RPMI7951 (cell line): ENCODE results near the gene PIP4K2B. TPM values are rescaled to one million over a fixed set of nuclear protein-coding genes. Genes with fewer than 3 reads are reported as not detected.
"Not testable (repeated sequence)": the region's sequence is repeated elsewhere in the genome, so short reads cannot be mapped to it uniquely, and the experiment has no call there.

Experiments
- DNase-seq: peaks from one replicate; pipeline ENCODE4 v3.0.0-alpha.2; 2012; ENCODE audit warnings: low read depth
- total RNA-seq: library from RNA; depleted of rRNA; stranded (reverse); fragments of >200 nt; shearing (Covaris generic); gene quantifications from 2 replicates; pipeline ENCODE4 v1.2.3, GENCODE V29; 2014; rRNA removed

PIP4K2B gene
- 28.8 and 29.6 TPM in 2 replicates for total RNA-seq

DNA sequence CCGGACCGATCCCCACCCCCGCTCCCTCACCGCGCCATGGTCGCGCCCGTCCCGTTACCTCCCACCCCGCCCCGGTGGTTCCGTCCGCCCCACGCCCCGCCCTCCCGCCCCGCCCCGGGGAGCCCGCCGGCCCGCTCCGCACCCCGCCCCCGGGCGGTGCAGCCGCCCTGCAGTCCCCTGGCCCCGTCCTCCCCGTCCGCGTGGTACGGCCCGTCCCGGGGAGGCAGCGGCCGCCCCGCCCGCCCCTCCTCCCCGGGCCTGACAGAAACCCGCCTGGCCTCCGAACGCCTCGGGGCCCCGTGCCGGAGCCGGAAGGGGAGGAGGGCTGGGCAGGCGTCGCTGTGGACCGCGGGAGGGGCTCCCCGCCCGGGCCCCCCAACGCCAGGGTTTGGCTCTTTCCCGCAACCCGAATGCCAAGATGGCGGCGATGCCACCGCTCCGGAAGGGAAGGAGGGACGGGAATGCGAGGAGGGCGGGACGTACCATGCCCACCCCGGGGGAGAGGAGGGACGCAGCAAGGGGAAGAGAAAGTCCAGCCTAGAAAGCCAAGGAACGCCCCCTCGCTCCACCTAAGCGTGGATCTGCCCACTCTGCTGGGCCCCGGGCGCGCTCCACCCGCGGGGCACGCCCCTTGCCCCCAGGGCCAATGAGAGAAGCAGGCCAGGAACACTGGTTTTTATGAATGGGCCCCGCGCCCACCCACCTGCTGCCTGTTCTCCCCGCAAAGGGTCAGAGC lies at the start of gene PIP4K2B:
Gene PIP4K2B (minus strand): TSS at position 56 of the 736 bp plus-strand sequence. CDS start 132 bp downstream, outside the sequence.
- peak; percentile 97 for DNase-seq

DNA sequence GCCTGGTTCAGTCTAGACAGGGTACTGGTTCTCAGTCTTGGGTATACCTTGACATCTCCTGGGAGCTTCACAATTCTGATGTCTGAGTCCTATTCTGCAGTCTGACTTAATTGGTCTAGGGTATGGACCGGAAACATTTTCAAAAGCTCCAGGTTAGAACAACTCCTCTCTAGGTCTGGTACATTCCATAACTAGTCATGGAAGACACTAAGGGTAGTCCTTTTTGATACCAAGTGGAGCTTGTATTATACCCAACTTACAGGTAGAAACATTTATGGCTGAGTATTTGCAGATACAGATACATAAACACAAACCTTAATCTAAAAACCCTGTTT lies 49.2 kb upstream of the PIP4K2B start:
- DNase-seq = no peak

DNA sequence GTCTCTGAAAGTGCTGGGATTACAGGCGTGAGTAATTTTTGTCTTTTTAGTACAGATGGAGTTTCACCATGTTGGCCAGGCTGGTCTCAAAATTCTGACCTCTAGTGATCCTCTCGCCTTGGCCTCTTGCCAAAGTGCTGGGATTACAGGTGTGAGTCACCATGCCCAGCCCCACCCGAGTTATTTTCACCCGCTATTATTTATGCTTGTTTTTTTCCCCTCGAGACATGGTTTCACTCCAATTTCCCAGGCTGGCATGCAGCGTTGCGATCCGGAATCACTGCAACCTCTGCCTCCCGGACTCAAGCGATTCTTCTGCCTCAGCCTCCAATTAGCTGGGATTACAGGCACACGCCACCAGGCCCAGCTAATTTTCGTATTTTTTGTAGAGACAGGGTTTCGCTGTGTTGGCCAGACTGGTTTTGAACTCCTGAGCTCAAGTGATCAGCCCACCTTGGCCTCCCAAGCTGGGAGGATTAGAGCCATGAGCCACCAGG lies 45.0 kb upstream of the PIP4K2B start:
- DNase-seq = no peak

DNA sequence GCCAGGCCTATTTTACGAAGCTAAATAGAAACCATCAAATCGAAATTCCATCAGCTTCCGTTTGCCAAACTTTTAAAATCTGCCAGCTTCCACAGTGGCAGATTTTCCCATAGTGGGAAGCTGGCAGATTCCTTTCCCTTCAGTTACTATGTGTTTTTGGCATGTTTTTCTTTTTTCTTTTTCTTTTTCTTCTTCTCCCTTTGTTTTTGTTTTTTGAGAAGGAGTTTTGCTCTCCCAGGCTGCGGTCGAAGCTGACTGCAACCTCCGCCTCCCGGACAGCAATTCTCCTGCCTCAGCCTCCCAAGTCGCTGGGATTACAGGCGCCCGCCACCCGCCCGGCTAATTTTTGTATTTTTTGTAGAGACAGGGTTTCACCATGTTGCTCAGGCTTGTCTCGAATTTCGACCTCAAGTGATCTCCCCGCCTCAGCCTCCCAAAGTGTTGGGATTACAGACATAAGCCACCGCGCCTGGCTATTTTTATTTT lies 26.4 kb upstream of the PIP4K2B start:
- DNase-seq = no peak

DNA sequence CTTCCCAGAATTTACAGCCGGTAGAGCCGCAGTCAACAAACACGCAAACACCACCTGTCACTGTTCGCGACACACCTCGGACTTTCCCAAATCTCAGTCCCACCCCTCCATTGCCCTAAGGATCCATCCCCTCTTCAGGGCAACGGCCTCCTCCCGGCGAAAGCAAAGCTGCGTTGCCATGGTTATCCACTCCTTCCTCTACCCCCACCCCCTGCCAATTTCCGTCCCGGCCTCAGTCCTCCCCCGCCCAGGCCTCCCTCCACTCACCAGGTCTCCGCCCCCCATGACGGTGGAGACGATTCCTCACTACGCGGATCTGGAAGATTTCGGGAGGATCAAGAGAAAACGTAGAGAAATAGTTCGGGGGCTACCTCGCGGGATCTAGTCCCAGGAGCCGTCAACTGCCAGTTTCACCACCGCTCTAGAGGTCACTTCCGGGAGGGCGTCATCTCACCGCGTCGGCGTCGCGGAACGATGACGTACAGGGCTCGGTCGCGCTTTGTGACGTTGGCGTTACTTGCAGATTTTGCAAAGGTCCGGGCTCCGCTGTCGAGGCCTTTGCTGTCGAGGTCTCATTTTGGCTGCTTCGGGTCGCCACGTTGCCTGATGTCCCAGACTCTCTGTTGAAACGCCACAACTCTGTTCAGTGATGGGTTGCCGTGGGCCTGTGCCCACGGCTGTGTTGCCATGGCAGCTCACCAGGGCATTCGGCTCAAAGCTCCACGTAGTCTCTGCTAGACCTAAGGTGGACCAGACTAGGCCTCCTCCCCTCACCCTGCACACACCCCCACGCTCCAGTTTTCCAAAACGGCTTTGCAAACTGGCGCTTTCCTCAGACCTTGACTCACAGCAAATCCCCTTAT lies 25.8 kb upstream of the PIP4K2B start, which contains the start of gene CWC25:
Gene CWC25 (minus strand): TSS at position 423 of the 863 bp plus-strand sequence. CDS start 138 bp downstream, at position 285.
- DNase-seq = peak; percentile 91

DNA sequence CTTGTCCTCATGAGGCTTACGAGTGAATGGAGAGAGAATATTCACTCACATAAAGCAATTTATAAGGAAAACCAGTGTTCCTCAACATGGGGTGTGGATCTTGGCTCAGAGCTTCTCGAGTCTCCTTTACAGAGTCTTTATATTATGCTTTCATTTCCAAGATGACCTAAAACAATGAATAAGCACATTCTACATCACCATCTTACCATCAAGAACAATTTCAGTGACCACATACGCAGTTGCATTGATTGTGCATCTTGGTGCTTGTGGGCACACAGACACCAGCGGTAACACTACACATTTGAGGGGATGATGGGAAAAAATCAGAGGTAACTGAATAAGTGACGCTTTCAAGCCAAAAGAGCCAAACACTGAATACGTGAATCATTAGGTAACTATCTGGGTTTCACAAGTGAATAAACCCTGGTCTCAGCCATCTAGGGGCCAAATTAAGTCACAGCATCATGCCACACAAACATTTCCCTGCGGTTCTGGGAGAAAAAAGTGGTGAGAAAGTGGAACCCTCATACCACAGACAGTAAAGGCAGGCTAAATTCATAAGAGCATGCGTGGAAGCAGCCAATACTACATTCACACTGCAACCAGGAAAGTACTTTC lies 16.3 kb upstream of the PIP4K2B start:
- peak; percentile 18 for DNase-seq

DNA sequence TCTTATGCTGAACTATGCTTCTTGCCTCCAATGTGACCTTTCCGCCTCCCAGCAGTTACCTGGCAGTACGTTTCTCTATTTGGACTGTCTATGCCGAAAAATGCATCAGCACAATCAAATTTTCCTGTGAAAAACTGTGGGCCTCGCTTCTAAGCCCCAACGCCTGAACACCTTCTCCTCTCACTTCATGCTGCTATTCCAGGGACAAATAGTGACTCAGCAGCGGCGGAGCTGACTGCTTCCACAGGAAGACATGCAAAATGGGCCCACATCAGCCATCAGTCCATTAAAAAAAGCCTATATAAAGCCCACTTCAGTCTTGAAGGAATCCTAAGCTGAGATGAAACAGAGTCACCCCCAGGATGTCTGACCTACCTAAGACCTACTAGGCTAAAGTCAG lies 10.5 kb upstream of the PIP4K2B start:
- no peak for DNase-seq

DNA sequence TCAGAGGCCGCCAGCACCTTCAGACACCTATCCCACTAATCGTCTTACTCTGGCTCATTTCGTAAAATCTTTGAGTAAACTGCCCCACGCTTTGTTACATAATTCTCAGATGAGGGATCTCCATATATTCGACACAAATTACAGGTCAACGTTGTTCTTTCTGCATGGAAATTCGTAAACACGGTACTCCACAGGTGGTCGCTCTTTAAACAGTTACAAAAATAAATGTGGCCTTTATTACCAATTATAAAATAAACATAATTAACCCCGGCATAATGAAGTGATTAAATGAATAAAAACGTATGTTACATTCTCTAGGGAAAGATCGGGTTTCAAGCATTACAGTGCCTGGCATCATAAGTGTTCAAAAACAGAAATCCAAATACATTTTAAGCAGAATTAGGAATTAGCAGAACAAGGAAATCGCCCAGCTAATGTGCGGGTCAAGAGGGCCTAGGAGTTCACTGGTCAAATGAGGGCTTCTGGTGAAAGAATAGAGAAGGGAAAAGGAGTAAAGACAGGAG lies 943 bp upstream of the PIP4K2B start:
- no peak for DNase-seq

DNA sequence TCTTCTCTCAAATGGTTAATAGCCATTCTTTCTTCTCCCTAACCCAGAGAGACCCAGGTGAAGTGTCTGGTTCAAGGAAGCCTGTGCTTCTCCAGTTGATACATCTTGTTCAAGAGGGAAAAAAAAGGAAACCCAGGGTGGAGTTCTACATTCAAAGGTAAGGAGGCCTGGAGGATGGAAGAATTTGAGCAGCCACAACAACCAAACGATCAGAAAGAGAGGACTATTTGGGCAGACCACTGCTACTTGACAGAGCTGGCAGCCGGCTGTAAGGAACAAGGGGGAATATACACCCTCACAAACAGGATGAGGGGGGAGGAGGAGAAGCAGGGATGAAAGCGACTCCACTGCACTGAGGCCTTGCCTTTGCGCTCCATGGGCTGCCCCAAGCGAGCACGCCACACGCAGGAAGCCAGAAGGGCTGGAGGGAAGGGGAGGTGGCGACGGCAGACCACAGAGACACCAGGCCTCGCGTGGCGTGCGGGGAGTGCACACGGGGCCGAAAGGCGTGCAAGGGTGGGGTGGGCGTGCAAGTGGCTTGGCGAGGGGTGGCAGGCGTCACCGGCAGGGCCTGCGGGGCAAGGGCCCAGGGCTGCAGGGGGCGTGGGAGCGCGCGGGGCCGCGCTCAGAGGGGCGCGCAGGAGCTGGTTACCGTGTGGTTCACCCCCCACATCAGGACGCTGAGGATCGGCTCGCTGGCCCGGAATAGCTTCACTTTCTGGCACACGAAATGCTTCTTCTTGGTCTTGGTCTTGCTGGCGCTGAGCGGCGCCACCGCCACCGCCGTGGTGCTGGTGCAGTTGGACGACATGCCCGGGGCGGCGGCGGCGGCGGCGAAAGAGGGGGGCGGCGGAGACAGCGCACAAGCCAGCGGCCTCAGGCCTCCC lies 499 bp downstream of the PIP4K2B start:
- peak; percentile 62 for DNase-seq

DNA sequence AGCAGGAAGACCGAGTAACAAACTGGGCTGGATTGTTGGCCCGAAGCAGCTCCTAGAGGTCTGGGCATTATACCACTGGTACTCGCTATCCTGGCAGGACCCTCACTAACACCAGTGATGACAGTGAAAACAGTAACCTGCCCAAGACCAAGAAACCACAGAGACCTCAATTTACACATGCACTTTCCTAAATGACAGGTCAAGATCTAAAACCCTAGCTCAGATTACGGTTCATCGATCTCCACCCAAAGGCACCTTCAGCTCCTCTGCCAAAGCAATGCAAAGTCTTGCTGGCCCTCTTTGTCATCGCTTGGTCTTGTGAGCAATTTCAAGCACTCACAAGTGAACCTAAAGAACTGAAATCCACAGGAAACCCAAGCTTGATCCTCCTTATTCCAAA lies 1.5 kb downstream of the PIP4K2B start:
- DNase-seq = no peak

DNA sequence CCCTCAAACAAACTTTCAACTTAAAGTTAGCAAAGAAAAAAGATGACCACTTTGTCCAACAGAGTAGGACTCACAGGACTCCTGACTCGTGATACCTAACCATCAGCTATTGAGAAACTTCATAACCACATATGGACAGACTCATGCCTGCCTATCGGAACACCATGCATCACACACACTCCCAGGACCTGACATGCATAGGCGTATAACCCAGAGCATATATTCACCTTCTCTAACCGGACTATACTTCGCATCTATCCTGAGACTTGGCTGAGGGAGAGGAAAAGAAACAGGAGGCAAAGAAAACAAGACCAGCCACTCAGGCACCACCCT lies 2.2 kb downstream of the PIP4K2B start:
- no peak for DNase-seq

DNA sequence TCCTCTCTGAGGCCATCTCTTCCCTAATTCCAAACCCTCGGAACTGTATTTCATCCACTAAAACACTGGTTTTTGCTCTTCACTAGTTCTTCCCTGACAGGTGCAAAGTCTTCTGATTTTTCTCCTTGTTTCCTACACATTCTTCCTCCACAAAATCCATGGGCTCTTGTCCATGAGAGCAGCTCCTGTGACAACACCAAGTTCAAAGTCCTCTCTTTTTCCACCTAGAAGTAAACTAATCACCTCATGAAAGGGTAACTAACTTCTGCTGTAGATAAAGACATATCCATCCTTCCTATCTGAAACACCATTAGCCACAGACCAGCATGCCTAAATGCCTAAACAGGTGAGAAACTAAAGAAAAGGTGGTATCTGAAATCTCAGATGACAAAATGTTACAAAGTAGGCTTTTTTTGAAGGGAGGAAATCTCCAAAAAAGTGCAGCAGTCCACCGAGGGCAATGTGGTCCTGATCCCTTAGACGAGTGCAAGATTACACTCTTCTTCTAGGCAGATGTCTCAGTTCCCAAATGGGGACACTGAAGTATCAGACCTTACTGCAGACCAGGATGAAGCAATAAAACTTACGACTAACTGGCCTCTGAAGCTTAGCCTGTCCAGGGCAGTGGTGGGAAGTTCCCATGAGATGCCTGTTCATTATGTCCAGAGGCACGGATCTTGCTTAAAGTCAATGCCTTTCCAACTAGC lies 2.8 kb downstream of the PIP4K2B start:
- DNase-seq = no peak

DNA sequence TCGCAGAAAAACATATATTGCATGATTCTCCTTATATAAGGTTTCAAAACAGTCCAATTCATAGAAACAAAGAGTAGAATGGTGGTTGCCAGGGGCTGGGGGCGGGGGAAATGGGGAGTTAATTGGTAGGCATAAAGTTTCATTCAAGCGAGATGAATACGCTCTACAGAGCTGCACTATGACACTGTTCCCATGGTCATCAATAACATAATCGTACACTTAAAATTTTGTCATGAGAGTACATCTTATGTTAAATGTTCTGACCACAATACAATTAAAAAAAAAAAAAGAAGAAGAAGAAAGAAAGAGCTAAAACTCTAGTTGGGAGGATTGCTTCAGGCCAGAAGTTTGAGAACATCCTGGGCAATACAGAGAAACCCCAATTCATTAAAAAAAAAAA lies 5.1 kb downstream of the PIP4K2B start:
- DNase-seq = no peak

DNA sequence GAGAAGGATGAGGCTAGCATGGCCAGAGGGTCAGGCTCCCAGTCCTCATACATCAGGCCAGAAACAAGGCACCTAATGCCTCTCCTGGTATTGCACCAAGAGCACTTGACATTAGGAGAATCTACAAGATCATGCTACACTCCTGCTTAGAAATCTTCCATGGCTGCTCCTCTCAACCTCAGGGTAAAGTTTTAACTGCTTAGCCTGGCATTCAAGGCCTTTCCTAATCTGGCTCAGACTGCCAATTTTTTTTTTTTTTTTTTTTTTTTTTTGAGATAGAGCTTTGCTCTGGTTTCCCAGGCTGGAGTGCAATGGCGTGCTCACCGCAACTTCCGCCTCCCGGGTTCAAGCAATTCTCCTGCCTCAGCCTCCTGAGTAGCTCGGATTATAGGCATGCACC lies 8.2 kb downstream of the PIP4K2B start:
- DNase-seq = no peak

DNA sequence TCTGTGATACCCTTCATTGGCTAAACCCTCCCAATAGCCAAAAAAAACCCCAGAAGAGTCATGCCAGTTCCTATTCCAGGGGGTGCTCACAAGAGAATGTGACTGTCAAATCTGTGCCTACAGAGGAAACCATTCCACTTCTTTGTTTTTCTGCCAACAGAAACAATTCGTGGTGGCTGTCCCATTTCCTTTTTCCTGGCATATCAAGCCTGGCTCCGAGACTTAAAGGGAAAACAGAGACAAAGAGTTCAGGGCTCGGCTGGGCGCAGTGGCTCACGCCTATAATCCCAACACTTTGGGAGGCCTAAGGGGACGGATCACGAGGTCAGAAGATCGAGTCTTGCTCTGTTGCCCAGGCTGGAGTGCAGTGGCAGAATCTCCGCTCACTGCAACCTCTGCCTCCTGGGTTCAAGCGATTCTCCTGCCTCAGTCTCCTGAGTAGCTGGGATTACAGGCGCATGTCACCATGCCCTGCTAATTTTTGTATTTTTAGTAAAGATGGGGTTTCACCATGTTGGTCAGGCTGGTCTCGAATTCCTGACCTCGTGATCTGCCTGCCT lies 9.1 kb downstream of the PIP4K2B start:
- DNase-seq = not testable (repeated sequence)

DNA sequence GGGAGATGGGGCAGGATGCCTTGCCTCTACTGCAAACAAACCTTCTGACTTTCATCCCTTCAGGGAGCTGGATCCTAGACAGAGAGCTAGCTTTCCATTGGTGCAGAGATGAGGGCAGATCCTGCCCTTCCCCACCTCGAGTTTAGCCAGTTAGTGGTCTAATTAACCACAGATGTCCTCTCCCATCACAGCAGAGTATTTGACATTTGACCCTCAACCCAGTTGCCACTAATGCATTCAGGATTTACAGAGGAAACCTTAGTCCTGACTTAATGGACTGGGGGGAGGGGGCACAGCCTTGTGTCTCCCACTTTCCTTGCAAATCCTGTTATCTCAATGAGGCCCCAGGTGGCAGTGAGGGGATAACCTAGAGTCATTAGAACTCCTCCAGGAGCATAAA lies 10.2 kb downstream of the PIP4K2B start:
- DNase-seq = peak; percentile 42

DNA sequence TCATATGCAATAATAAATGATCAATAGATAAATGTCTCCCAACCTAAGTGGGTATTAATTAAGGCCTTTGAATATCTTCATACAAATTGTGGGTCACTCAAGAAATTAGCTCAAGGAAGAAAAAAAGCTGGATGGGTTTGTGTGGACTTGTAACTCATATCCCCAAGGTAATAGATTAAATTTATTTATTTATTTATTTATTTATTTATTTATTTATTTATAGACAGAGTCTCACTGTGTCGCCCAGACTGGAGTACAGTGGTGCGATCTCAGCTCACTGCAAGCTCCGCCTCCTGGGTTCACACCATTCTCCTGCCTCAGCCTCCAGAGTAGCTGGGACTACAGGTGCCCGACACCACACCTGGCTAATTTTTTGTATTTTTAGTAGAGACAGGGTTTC lies 11.4 kb downstream of the PIP4K2B start:
- DNase-seq = not testable (repeated sequence)

DNA sequence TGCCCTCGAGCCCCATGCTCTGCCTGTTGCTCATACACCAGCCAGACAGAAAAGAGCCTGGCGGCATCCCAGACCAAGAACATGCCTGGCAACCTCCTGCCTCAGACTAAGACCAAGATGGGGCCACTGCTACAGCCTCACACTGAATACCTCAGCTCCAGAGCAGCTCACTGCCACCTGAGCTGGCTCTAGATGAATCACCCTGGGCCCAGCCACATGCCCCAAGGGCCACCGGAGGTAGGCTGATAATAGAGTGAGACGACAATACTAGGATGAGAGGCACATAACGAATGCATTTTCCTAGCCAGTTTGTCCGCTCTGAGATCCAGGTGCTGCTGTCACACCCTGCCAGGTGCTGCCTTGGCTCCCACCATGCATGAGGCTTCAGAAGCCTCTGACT lies 13.0 kb downstream of the PIP4K2B start:
- DNase-seq = no peak

DNA sequence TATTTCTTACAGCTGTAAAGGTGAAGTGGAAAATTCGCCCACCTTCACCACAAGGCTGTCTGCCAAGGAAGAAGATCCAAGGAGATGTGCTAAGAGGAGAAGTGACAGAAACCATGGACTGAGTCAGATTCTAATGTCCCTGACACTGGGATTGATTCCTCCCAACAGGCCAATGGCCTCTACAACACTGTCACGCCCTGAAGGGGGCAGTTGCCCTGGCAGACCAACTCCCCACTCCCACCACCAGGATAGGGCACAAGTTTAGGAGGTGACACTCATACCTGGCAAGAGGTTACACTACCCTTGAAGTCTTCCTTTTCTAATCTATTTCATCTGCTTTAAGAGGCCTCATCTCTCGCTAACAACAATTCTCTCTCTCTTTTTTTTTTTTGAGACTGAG lies 16.1 kb downstream of the PIP4K2B start:
- DNase-seq = no peak
